HUES64 (cell line): ENCODE results near the gene TPPP2.
"Not testable (repeated sequence)": the region's sequence is repeated elsewhere in the genome, so short reads cannot be mapped to it uniquely, and the experiment has no call there.

Experiments
- H3K27ac ChIP-seq: 2 replicates; pipeline ENCODE4 v1.7.0; 2013; ENCODE audit warnings: low read depth, low read length, inconsistent platforms
- H3K27me3 ChIP-seq: 2 replicates; pipeline ENCODE4 v1.6.1; 2013; ENCODE audit warnings: mild to moderate bottlenecking, low read length; ENCODE audit not compliant: insufficient read depth
- H3K36me3 ChIP-seq: 2 replicates; pipeline ENCODE4 v1.6.1; 2013; ENCODE audit warnings: mild to moderate bottlenecking, low read length; ENCODE audit not compliant: insufficient read depth
- H3K4me1 ChIP-seq: 2 replicates; pipeline ENCODE4 v1.6.1; 2013; ENCODE audit warnings: mild to moderate bottlenecking, low read length, moderate library complexity; ENCODE audit not compliant: insufficient read depth
- H3K4me3 ChIP-seq: 2 replicates; pipeline ENCODE4 v1.5.1; 2013; ENCODE audit warnings: mild to moderate bottlenecking, low read length, moderate library complexity
- H3K9ac ChIP-seq: 2 replicates; pipeline ENCODE4 v1.6.1; 2013; ENCODE audit warnings: mild to moderate bottlenecking, low read depth, low read length
- H3K9me3 ChIP-seq: 2 replicates; pipeline ENCODE4 v1.6.1; 2013; ENCODE audit warnings: low read depth, low read length; ENCODE audit not compliant: insufficient read depth
- WGBS: fragments of 150-250, 120-280 bp; methylation state at CpG from one replicate; pipeline ENCODE4 v1.1.7; 2013; ENCODE audit warnings: missing lambda C conversion rate; 5-methylcytosine and 5-hydroxymethylcytosine counted together

Gene TPPP2

DNA sequence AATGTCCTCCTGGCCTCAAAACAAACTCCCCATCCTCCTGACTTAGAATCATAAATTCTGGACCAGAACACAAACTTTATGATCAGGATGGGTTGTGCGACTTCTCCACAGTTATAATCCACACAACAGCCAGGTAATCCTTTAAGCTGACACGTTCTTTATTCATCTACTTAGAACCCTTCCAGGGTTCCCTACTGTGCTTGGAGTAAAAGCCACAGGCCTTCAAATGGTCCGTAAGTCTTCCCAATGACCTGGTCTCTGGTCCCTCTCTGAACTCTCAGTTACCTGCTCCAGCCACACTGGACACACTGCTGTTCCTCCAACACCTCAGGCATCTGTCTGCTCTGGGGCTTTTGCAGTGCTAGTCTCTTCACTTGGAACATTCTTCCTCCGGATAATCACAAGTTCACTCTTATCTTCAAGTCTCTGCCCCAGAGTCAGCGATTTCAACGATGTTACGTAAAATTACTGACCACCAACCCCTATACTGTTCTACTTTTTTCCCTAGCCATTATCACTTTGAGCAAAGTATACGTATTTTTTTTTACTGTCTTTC lies 10.4 kb downstream of the TPPP2 start:
- no peaks in the 10 kb centered on the region for H3K36me3 ChIP-seq

DNA sequence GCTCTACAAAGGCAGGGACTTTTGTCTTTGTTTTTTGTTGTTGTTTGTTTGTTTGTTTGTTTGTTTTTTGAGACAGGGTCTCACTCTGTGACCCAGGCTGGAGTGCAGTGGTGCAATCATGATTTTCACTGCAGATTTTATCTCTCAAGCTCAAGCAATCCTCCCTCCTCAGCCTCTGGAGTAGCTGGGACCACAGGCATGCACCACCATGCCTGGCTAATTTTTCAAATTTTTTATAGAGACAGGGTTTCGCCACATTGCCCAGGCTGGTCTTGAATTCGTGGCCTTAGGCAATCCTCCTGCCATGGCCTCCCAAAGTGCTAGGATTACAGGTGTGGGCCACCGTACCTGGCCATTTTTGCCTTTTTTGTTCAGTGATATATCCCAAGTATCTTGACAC lies 10.9 kb downstream of the TPPP2 start:
- not testable (repeated sequence) for H3K27me3 ChIP-seq, H3K27ac ChIP-seq, H3K9me3 ChIP-seq, H3K36me3 ChIP-seq, H3K4me3 ChIP-seq, H3K9ac ChIP-seq
- 92% methylated on average over 3 of the region's 3 CpGs for WGBS
- H3K4me1 ChIP-seq, result peaks cover 16% of the 10 kb centered on the region

More for the DNA sequence above, 10.4 kb downstream of the TPPP2 start:
- H3K27ac ChIP-seq, result no peak overlapping the region
- peaks cover 16% of the 10 kb centered on the region for H3K4me1 ChIP-seq
- 78% methylated on average over 8 of the region's 8 CpGs for WGBS
- no peak overlapping the region for H3K9ac ChIP-seq
- H3K4me3 ChIP-seq, result no peak overlapping the region
- H3K9me3 ChIP-seq, result no peaks in the 10 kb centered on the region
- H3K27me3 ChIP-seq, result no peaks in the 10 kb centered on the region

DNA sequence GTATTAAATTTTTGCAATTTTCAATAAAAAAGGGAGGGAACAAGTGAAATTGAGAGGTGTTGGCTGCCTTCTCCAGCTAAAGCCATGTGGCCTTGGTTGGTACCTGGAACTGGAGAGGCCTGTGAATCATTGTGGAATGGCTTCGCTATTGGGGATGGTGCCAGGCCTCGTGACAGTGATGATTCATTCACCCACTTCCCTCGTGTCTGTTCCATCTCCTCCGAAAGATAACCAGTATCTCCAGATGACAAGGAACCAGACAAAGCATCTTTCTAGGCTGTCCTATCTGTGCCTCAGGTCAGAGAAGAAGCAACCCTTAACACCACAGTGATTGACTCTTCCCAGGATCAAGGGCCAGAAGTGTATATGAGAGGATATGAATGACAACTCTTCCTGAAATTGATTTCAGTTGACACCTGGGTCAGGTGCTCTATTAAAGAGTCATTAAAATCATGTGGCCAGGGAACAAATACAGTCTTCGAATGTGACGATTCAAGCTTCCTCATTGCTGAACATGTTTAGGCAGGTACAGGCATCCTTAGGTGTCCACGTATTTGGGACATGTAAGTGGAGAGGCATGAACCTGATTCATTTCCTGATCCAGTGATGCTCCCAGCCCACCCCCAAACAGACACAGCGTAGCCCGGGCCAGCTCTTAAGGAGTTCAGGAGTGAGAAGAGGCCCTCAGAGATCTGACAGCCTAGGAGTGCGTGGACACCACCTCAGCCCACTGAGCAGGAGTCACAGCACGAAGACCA lies 11.8 kb downstream of the TPPP2 start, which contains the start of gene RNASE7:
TSS of gene RNASE7 (plus strand) at position 687 of the 758 bp plus-strand sequence. CDS start 631 bp downstream, outside the sequence.
- WGBS, result 90% methylated on average over 11 of the region's 11 CpGs
- Histone ChIP-seq H3K27ac (no peak within 1 kb of the TSS), H3K4me1 (peaks cover 16% of the 10 kb centered on the region), H3K9me3 (no peaks in the 10 kb centered on the region), H3K27me3 (no peaks in the 10 kb centered on the region), H3K36me3 (no peaks in the 10 kb centered on the region), H3K4me3 (no peak within 1 kb of the TSS), H3K9ac (no peak within 1 kb of the TSS)

DNA sequence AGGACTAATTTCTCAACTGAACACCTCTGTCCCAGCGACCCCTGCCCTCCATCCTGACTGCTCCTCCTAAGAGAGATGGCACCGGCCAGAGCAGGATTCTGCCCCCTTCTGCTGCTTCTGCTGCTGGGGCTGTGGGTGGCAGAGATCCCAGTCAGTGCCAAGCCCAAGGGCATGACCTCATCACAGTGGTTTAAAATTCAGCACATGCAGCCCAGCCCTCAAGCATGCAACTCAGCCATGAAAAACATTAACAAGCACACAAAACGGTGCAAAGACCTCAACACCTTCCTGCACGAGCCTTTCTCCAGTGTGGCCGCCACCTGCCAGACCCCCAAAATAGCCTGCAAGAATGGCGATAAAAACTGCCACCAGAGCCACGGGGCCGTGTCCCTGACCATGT lies 12.9 kb downstream of the TPPP2 start:
- Histone ChIP-seq H3K9me3 (no peaks in the 10 kb centered on the region), H3K36me3 (no peaks in the 10 kb centered on the region), H3K4me3 (no peak overlapping the region), H3K27ac (no peak overlapping the region), H3K27me3 (no peaks in the 10 kb centered on the region), H3K9ac (no peak overlapping the region), H3K4me1 (peaks cover 16% of the 10 kb centered on the region)
- 88% methylated on average over 8 of the region's 8 CpGs for WGBS

DNA sequence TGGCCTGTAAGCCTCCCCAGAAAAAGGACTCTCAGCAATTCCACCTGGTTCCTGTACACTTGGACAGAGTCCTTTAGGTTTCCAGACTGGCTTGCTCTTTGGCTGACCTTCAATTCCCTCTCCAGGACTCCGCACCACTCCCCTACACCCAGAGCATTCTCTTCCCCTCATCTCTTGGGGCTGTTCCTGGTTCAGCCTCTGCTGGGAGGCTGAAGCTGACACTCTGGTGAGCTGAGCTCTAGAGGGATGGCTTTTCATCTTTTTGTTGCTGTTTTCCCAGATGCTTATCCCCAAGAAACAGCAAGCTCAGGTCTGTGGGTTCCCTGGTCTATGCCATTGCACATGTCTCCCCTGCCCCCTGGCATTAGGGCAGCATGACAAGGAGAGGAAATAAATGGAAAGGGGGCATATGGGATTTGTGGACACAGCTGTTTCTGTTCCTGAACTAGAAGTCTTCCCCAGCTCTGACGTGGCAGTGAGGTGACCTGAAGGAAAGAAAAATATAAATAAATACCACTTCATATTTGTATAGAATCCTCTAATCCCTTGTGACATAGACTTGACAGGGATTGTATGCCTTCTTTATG lies 13.5 kb downstream of the TPPP2 start:
- H3K9ac ChIP-seq, result no peak overlapping the region
- no peaks in the 10 kb centered on the region for H3K9me3 ChIP-seq
- H3K27me3 ChIP-seq, result no peaks in the 10 kb centered on the region
- no peak overlapping the region for H3K4me3 ChIP-seq
- no peaks in the 10 kb centered on the region for H3K36me3 ChIP-seq
- peaks cover 15% of the 10 kb centered on the region for H3K4me1 ChIP-seq
- 83% methylated on average over 1 of the region's 2 CpGs for WGBS
- H3K27ac ChIP-seq, result no peak overlapping the region

DNA sequence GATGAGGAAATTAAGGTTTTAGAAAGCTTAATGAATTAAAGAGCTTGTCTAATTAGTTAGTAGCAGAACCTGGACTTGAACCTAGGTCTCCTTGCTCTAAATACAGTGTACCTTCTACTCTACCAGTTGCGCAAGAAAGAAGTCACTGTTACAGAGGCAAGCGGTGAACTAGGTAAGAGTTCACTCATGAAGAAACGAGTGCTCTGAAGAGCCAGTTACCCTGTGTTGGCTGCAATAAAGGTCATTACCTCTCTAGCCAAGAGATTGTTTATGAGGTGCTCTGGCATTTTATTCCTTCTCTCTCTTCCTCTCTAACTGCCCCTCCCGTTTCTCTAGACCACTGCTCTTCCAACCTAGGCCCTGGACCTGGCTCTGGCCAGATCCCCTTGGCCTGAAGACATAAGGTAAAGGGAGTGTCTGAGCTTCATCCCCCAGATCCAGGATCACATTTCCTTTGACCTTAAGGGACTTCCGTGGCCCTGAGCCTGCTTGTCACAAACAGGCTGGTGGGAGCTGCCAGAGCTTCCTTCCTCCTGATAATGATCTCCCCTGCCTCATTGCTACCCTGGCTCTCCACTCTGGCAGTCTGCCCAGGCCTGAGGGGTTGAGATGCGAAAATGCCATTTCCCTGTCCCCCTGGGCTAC lies 14.1 kb downstream of the TPPP2 start:
- no peak overlapping the region for H3K9ac ChIP-seq
- no peak overlapping the region for H3K27ac ChIP-seq
- no peaks in the 10 kb centered on the region for H3K9me3 ChIP-seq
- no peaks in the 10 kb centered on the region for H3K36me3 ChIP-seq
- H3K4me3 ChIP-seq, result no peak overlapping the region
- peaks cover 9% of the 10 kb centered on the region for H3K4me1 ChIP-seq
- no peaks in the 10 kb centered on the region for H3K27me3 ChIP-seq
- WGBS, result 89% methylated on average over 6 of the region's 6 CpGs

DNA sequence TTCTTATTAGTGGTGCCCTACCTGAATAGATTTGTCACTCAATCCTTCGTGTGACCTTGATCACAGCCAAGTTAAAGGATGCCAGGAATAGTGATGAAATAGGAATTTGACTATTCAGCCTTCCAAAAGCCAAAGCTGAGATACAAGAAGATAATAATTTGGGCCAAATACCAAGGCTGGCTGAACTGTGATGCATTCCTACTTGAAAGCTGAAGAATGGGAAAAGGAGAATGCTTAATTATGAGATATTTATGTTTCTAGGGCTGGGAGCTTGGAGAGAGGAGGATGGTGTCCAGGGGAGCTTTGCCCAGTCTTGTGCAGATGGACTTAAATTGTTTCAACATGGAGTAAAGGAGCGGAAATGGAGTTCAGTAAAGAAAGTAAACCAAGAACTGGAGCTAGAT lies 17.4 kb downstream of the TPPP2 start:
- no peaks in the 10 kb centered on the region for H3K36me3 ChIP-seq
- no peaks in the 10 kb centered on the region for H3K9me3 ChIP-seq
- H3K4me1 ChIP-seq, result no peaks in the 10 kb centered on the region
- H3K9ac ChIP-seq, result no peak overlapping the region
- 87% methylated on average over 2 of the region's 2 CpGs for whole genome bisulfite sequencing
- H3K27me3 ChIP-seq, result no peaks in the 10 kb centered on the region
- H3K4me3 ChIP-seq, result no peak overlapping the region
- H3K27ac ChIP-seq, result no peak overlapping the region

DNA sequence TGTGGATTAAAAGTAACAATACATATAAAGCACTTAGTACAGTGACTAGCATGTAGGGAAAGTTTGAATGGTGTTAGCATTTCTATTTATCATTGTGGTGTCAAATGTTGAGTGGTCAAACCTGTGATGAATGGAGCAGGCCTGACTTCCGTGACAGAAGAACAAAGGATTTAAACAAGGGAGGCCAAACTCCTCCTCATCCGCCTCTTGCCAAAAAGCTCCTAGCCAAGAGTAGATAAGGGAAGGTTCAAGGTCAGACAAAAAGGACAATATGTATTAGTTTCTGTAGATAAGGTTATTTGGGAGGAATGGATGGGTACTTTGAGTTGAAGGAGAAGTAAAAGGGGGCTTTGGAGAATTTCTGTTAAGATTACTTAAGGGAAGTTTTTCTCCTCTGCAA lies 18.6 kb downstream of the TPPP2 start:
- WGBS, result 92% methylated on average over 2 of the region's 2 CpGs
- H3K4me1 ChIP-seq, result no peaks in the 10 kb centered on the region
- no peak overlapping the region for H3K27ac ChIP-seq
- H3K36me3 ChIP-seq, result no peaks in the 10 kb centered on the region
- no peak overlapping the region for H3K4me3 ChIP-seq
- H3K27me3 ChIP-seq, result no peaks in the 10 kb centered on the region
- no peak overlapping the region for H3K9ac ChIP-seq
- no peaks in the 10 kb centered on the region for H3K9me3 ChIP-seq

DNA sequence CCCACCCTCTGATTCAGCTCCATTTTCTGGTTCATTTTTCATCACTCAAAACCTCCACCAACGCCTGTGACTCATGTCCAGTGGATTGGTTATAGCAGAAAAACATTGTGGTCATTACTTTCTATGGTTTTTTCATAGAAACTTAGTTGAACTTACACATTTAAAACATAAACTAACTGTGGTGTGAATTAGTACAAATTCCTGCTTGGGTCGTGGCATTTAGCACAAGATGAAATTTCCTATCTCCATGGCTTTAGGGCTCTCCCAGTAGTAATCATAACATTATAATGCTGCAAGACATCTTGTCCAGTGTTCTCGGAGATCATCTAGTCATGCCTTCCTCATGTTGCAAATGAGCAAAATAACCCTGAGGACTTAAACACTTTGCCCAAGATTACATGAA lies 19.3 kb downstream of the TPPP2 start:
- no peaks in the 10 kb centered on the region for H3K9me3 ChIP-seq
- H3K4me3 ChIP-seq, result no peak overlapping the region
- H3K27ac ChIP-seq, result no peak overlapping the region
- H3K36me3 ChIP-seq, result no peaks in the 10 kb centered on the region
- H3K9ac ChIP-seq, result no peak overlapping the region
- no peaks in the 10 kb centered on the region for H3K4me1 ChIP-seq
- WGBS, result 95% methylated on average over 3 of the region's 3 CpGs
- H3K27me3 ChIP-seq, result no peaks in the 10 kb centered on the region

DNA sequence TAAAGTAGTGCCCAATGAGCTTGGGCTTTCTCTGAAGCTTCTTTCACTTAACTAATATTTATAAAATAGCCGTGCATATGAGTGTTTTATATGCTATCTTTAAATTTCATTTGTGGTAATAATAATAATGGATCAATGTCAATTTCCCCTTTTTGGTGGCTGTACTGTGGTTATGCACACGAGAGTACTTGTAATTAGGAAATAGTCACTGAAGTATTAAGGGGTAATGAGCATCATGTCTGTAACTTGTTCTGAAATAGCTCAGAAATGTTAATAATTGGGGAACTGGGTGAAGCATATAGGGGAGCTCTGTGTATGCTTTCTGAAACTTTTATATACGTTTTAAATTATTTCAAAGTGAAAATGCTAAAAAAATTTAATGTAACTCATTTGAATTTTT lies 20.6 kb downstream of the TPPP2 start:
- no peak overlapping the region for H3K27ac ChIP-seq
- no peaks in the 10 kb centered on the region for H3K9me3 ChIP-seq
- H3K27me3 ChIP-seq, result no peaks in the 10 kb centered on the region
- 90% methylated on average over 2 of the region's 3 CpGs for WGBS
- no peak overlapping the region for H3K4me3 ChIP-seq
- no peaks in the 10 kb centered on the region for H3K4me1 ChIP-seq
- no peak overlapping the region for H3K9ac ChIP-seq
- H3K36me3 ChIP-seq, result no peaks in the 10 kb centered on the region
